Measurements from ENCODE around the gene CDC45. TPM values are rescaled to one million over a fixed set of nuclear protein-coding genes. Genes with fewer than 3 reads are reported as not detected.

Gene CDC45
- total and polyA plus RNA-seq, 9 donors, result 0.46 to 2.2 (median 1.1) TPM; not detected in 3

- Histone ChIP-seq H3K27ac (no peak overlapping the region), H3K36me3 (no peaks in the 10 kb centered on the region), H3K9me3 (no peaks in the 10 kb centered on the region), H3K27me3 (no peaks in the 10 kb centered on the region), H3K4me1 (ENCODE audit: insufficient read depth) (no peaks in the 10 kb centered on the region), H3K4me3 (no peak overlapping the region)
- intact Hi-C loops (cut with DNase I), result no loop called here
- WGBS, 3 donors, result 73 to 78% (median 76%) methylated on average over 7 of the region's 7 CpGs
- no peak for DNase-seq
- no peak for TF ChIP-seq POLR2A (IDR thresholded peaks at IDR 0.05)
- TF ChIP-seq EP300 (IDR thresholded peaks at IDR 0.05), result no peak
Measured at GRCh38 chr22:19488884-19489843, 9.4 kb downstream of the CDC45 start.

- no peaks in the 10 kb centered on the region for H3K27me3 ChIP-seq
- TF ChIP-seq POLR2A (IDR thresholded peaks at IDR 0.05) (no peak), EP300 (IDR thresholded peaks at IDR 0.05) (no peak)
- TF ChIP-seq, protein P1, sequence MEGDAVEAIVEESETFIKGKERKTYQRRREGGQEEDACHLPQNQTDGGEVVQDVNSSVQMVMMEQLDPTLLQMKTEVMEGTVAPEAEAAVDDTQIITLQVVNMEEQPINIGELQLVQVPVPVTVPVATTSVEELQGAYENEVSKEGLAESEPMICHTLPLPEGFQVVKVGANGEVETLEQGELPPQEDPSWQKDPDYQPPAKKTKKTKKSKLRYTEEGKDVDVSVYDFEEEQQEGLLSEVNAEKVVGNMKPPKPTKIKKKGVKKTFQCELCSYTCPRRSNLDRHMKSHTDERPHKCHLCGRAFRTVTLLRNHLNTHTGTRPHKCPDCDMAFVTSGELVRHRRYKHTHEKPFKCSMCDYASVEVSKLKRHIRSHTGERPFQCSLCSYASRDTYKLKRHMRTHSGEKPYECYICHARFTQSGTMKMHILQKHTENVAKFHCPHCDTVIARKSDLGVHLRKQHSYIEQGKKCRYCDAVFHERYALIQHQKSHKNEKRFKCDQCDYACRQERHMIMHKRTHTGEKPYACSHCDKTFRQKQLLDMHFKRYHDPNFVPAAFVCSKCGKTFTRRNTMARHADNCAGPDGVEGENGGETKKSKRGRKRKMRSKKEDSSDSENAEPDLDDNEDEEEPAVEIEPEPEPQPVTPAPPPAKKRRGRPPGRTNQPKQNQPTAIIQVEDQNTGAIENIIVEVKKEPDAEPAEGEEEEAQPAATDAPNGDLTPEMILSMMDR (IDR thresholded peaks at IDR 0.05), result no peak
- 89 to 95% (median 93%) methylated on average over 5 of the region's 5 CpGs for WGBS, 3 donors
- no peaks in the 10 kb centered on the region for H3K36me3 ChIP-seq
- no peak overlapping the region for H3K27ac ChIP-seq
- H3K9me3 ChIP-seq, result no peaks in the 10 kb centered on the region
- H3K4me3 ChIP-seq, result no peak overlapping the region
- no peaks in the 10 kb centered on the region for H3K4me1 ChIP-seq (ENCODE audit: insufficient read depth)
- intact Hi-C loops (cut with DNase I), result no loop called here
- no peak for DNase-seq
Measured at GRCh38 chr22:19490628-19491230, 11.0 kb downstream of the CDC45 start.

GRCh38 chr22:19492504-19493174 is 12.9 kb downstream of the CDC45 start:
- Histone ChIP-seq H3K36me3 (no peaks in the 10 kb centered on the region), H3K9me3 (no peaks in the 10 kb centered on the region), H3K4me3 (no peak overlapping the region), H3K4me1 (ENCODE audit: insufficient read depth) (no peaks in the 10 kb centered on the region), H3K27me3 (no peaks in the 10 kb centered on the region), H3K27ac (no peak overlapping the region)
- TF ChIP-seq POLR2A (IDR thresholded peaks at IDR 0.05) (no peak), EP300 (IDR thresholded peaks at IDR 0.05) (no peak)
- TF ChIP-seq, protein P1 (IDR thresholded peaks at IDR 0.05), result no peak
- intact Hi-C loops (cut with DNase I), result no loop called here
- no peak for DNase-seq
- 91 to 94% (median 92%) methylated on average over 6 of the region's 6 CpGs for WGBS, 3 donors

GRCh38 chr22:19494001-19494560 is 14.4 kb downstream of the CDC45 start:
- intact Hi-C loops (cut with DNase I), result no loop called here
- no peaks in the 10 kb centered on the region for H3K36me3 ChIP-seq
- no peak overlapping the region for H3K4me3 ChIP-seq
- no peak for DNase-seq
- TF ChIP-seq EP300 (IDR thresholded peaks at IDR 0.05), result no peak
- TF ChIP-seq, protein P1 (IDR thresholded peaks at IDR 0.05), result no peak
- no peak for TF ChIP-seq POLR2A (IDR thresholded peaks at IDR 0.05)
- no peaks in the 10 kb centered on the region for H3K27me3 ChIP-seq
- H3K4me1 ChIP-seq (ENCODE audit: insufficient read depth), result no peaks in the 10 kb centered on the region
- WGBS, 3 donors, result 92 to 95% (median 93%) methylated on average over 8 of the region's 8 CpGs
- no peaks in the 10 kb centered on the region for H3K9me3 ChIP-seq
- no peak overlapping the region for H3K27ac ChIP-seq

Measured in ovary (tissue), 9 donors.